Measurements from ENCODE around the gene SKA2.

Gene SKA2

DNA sequence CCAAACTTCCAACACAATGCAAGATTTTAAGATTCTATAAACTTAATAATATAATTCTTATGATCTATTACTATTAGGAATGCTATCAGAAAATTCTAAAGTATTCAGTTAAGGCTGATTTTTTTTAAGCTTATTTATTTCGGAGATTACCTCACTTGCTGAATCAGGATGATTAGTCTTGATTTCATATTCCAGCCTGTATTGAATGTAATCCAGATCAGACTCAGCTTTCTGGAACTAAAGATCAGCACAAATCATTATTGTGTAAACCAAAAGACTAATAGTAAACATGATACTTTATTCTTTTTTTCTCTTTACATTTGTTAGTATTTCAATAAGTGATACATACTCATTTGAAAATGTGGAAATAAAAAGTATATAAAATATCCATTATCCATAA, 23.9 kb downstream of the SKA2 start:
- no peak for DNase-seq (ENCODE audit: low read depth)
- H3K4me3 ChIP-seq (ENCODE audit: low read depth, low read length): no peak overlapping the region
- TF ChIP-seq, protein P1, sequence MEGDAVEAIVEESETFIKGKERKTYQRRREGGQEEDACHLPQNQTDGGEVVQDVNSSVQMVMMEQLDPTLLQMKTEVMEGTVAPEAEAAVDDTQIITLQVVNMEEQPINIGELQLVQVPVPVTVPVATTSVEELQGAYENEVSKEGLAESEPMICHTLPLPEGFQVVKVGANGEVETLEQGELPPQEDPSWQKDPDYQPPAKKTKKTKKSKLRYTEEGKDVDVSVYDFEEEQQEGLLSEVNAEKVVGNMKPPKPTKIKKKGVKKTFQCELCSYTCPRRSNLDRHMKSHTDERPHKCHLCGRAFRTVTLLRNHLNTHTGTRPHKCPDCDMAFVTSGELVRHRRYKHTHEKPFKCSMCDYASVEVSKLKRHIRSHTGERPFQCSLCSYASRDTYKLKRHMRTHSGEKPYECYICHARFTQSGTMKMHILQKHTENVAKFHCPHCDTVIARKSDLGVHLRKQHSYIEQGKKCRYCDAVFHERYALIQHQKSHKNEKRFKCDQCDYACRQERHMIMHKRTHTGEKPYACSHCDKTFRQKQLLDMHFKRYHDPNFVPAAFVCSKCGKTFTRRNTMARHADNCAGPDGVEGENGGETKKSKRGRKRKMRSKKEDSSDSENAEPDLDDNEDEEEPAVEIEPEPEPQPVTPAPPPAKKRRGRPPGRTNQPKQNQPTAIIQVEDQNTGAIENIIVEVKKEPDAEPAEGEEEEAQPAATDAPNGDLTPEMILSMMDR (IDR thresholded peaks at IDR 0.05; ENCODE audit: low read depth, low read length): no peak
- no peak for TF ChIP-seq POLR2A (IDR thresholded peaks at IDR 0.05; ENCODE audit: extremely low read depth, insufficient read length)
- TF ChIP-seq, protein P2, sequence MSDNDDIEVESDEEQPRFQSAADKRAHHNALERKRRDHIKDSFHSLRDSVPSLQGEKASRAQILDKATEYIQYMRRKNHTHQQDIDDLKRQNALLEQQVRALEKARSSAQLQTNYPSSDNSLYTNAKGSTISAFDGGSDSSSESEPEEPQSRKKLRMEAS (IDR thresholded peaks at IDR 0.05; ENCODE audit: low read depth, low read length): no peak
- TF ChIP-seq MYC (IDR thresholded peaks at IDR 0.05; ENCODE audit: low read depth, low read length): no peak

DNA sequence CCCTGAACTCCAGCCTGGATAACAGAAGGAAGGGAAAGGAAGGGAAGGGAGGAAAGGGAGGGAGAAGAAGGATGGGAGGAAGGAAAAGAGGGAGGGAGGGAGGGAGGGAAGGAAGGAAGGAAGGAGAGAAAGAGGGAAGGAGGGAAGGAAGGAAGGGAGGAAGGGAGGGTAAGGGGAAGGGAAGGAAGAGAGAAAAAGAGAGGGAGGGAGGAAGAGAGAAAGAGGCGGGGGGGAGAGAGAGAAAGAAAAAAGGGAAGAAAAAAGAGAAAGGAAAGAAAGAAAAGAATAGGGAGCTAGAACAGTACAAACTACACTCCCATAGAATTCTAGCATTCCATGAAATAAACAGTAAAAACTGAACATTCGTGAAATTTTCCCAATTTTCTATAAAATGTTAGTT, 25.2 kb downstream of the SKA2 start:
- DNase-seq (ENCODE audit: low read depth): no peak
- H3K4me3 ChIP-seq (ENCODE audit: low read depth, low read length): no peak overlapping the region
- TF ChIP-seq MYC (IDR thresholded peaks at IDR 0.05; ENCODE audit: low read depth, low read length): no peak
- TF ChIP-seq, protein P2 (IDR thresholded peaks at IDR 0.05; ENCODE audit: low read depth, low read length): no peak
- TF ChIP-seq, protein P1 (IDR thresholded peaks at IDR 0.05; ENCODE audit: low read depth, low read length): no peak
- TF ChIP-seq POLR2A (IDR thresholded peaks at IDR 0.05; ENCODE audit: extremely low read depth, insufficient read length): no peak

DNA sequence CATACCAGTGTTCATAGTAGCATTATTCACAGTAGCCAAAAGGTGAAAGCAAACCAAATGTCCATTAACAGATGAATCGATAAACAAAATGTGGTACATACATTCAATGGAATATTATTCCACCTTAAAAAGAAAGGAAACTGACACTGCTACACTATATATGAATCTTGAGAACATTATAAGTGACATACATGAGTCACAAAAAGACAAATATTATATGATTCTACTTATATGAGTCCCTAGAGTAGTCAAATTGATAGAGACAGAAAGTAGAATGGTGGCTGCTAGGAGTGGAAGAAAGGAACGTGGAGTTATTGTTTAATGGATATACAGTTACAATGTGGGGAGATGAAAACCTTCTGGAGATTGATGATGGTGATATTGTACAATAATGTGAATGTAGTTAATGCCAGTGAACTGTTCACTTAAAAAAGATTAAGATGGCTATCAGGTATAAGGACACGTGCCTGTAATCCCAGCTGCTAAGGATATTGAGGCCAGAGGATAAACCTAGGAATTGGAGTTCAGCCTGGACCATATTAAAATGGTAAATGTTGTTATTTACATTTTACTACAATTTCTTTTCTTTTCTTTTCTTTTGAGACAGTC, 28.1 kb downstream of the SKA2 start:
- no peak for TF ChIP-seq POLR2A (IDR thresholded peaks at IDR 0.05; ENCODE audit: extremely low read depth, insufficient read length)
- no peak for TF ChIP-seq MYC (IDR thresholded peaks at IDR 0.05; ENCODE audit: low read depth, low read length)
- TF ChIP-seq, protein P1 (IDR thresholded peaks at IDR 0.05; ENCODE audit: low read depth, low read length): no peak
- TF ChIP-seq, protein P2 (IDR thresholded peaks at IDR 0.05; ENCODE audit: low read depth, low read length): no peak
- no peak overlapping the region for H3K4me3 ChIP-seq (ENCODE audit: low read depth, low read length)
- DNase-seq (ENCODE audit: low read depth): no peak

DNA sequence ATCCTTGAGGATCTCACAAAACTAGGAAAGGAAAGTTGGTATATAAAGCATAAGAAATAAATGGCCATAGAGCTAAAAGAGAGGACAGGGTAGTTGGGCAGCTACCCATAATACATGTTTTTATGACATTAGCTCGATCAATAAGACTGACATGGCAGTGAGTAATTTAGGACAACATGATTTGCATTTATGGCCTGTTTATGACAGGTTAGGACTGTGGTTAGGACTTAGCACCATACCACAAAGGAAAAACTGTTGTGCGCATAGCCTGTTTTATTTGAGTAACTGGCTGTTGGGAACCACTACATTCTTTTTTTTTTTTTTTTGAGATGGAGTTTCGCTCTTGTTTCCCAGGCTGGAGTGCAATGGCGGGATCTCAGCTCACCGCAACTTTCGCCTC, 30.3 kb downstream of the SKA2 start:
- no peak for DNase-seq (ENCODE audit: low read depth)
- no peak overlapping the region for H3K4me3 ChIP-seq (ENCODE audit: low read depth, low read length)
- TF ChIP-seq, protein P1 (IDR thresholded peaks at IDR 0.05; ENCODE audit: low read depth, low read length): no peak
- TF ChIP-seq MYC (IDR thresholded peaks at IDR 0.05; ENCODE audit: low read depth, low read length): no peak
- TF ChIP-seq, protein P2 (IDR thresholded peaks at IDR 0.05; ENCODE audit: low read depth, low read length): no peak
- TF ChIP-seq POLR2A (IDR thresholded peaks at IDR 0.05; ENCODE audit: extremely low read depth, insufficient read length): no peak

DNA sequence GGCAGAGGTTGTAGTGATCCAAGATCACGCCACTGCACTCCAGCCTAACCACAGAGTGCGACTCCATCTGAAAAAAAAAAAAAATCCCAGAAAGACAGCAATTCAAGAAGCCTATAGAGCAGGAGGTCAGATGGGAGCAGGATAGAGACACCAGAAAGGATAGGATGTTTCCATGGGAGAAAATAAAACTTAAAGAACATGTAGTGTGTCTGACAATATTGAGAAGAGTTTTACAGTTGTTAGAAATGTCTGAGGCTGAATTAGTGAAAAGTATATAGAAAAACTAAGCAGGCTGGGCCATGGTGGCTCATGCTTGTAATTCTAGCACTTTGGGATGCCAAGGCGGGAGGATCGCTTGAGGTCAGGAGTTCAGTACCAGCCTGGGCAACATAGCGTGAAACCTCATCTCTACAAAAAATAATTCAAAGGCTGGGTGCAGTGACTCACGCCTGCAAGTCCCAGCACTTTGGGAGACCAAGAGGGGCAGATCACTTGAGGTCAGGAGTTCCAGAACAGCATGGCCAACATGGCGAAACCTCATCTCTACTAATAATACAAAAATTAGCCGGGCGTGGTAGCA, 33.0 kb downstream of the SKA2 start:
- H3K4me3 ChIP-seq (ENCODE audit: low read depth, low read length): no peak overlapping the region
- TF ChIP-seq MYC (IDR thresholded peaks at IDR 0.05; ENCODE audit: low read depth, low read length) (no peak), POLR2A (IDR thresholded peaks at IDR 0.05; ENCODE audit: extremely low read depth, insufficient read length) (no peak)
- TF ChIP-seq, protein P2 (IDR thresholded peaks at IDR 0.05; ENCODE audit: low read depth, low read length): no peak
- TF ChIP-seq, protein P1 (IDR thresholded peaks at IDR 0.05; ENCODE audit: low read depth, low read length): no peak
- no peak for DNase-seq (ENCODE audit: low read depth)
